Memory B cell (primary cell): ENCODE results near the gene PRR36.

Source experiments
- ATAC-seq: fragments of 150-1000 bp; cut with Tn5 transposase; 2 replicates; pipeline ENCODE4 v1.10.0; 2021; ENCODE audit warnings: low read depth, mild to moderate bottlenecking, moderate library complexity
- DNase-seq, 2 donors: peaks; one replicate each; pipeline ENCODE4 v3.0.0; 2022; ENCODE audit warnings: low spot score in 2 of 2
- H3K27ac Mint-ChIP-seq: one replicate; pipeline ENCODE4 v1.8.0; 2022; ENCODE audit warnings: mild to moderate bottlenecking, moderate library complexity, mixed read lengths
- H3K27me3 Mint-ChIP-seq: one replicate; pipeline ENCODE4 v1.8.0; 2022; ENCODE audit warnings: mixed read lengths
- H3K36me3 Mint-ChIP-seq: one replicate; pipeline ENCODE4 v1.8.0; 2022; ENCODE audit warnings: mild to moderate bottlenecking, mixed read lengths
- H3K4me1 Mint-ChIP-seq: one replicate; pipeline ENCODE4 v1.8.0; 2022; ENCODE audit warnings: mixed read lengths
- H3K4me3 Mint-ChIP-seq: one replicate; pipeline ENCODE4 v1.8.0; 2022; ENCODE audit warnings: mild to moderate bottlenecking, moderate library complexity, mixed read lengths
- H3K9me3 Mint-ChIP-seq: one replicate; pipeline ENCODE4 v1.8.0; 2022; ENCODE audit warnings: mixed read lengths

PRR36 gene

GRCh38 chr19:7877249-7877836 is 3.2 kb upstream of the PRR36 start:
- Mint-ChIP-seq H3K9me3 (no peaks in the 10 kb centered on the region), H3K27ac (no peak overlapping the region), H3K4me3 (no peak overlapping the region), H3K36me3 (no peaks in the 10 kb centered on the region), H3K27me3 (peaks cover 11% of the 10 kb centered on the region), H3K4me1 (peaks cover 4% of the 10 kb centered on the region)
- no peak for ATAC-seq
- no peak for DNase-seq

- Mint-ChIP-seq H3K4me3 (no peak overlapping the region), H3K36me3 (peaks cover 5% of the 10 kb centered on the region), H3K27ac (no peak overlapping the region), H3K9me3 (peaks cover 7% of the 10 kb centered on the region), H3K4me1 (peaks cover 23% of the 10 kb centered on the region), H3K27me3 (peaks cover 26% of the 10 kb centered on the region)
- ATAC-seq = no peak
- DNase-seq = no peak
Observed at GRCh38 chr19:7874897-7875273, 695 bp upstream of the PRR36 start.

- H3K4me1 Mint-ChIP-seq = peaks cover 28% of the 10 kb centered on the region
- ATAC-seq = no peak
- peak overlapping the region; percentile 39 for H3K4me3 Mint-ChIP-seq
- H3K27me3 Mint-ChIP-seq = peaks cover 26% of the 10 kb centered on the region
- H3K36me3 Mint-ChIP-seq = peaks cover 5% of the 10 kb centered on the region
- H3K9me3 Mint-ChIP-seq = peaks cover 7% of the 10 kb centered on the region
- H3K27ac Mint-ChIP-seq = no peak overlapping the region
- DNase-seq = no peak
Observed at GRCh38 chr19:7873304-7874075, 700 bp downstream of the PRR36 start.

- no peak for DNase-seq
- no peak for ATAC-seq
- Mint-ChIP-seq H3K9me3 (peaks cover 7% of the 10 kb centered on the region), H3K4me1 (peaks cover 29% of the 10 kb centered on the region), H3K4me3 (peak overlapping the region; percentile 19), H3K27me3 (peaks cover 27% of the 10 kb centered on the region), H3K36me3 (peaks cover 5% of the 10 kb centered on the region), H3K27ac (no peak overlapping the region)
Observed at GRCh38 chr19:7872306-7873204, 1.6 kb downstream of the PRR36 start.

GRCh38 chr19:7871437-7872305 is 2.5 kb downstream of the PRR36 start:
- ATAC-seq (peak; percentile 5), DNase-seq (peak; percentile 72 to 73)
- H3K36me3 Mint-ChIP-seq = peaks cover 5% of the 10 kb centered on the region
- H3K27ac Mint-ChIP-seq = no peak overlapping the region
- peaks cover 7% of the 10 kb centered on the region for H3K9me3 Mint-ChIP-seq
- H3K4me3 Mint-ChIP-seq = peak overlapping the region; percentile 19
- peaks cover 33% of the 10 kb centered on the region for H3K27me3 Mint-ChIP-seq
- H3K4me1 Mint-ChIP-seq = peaks cover 29% of the 10 kb centered on the region

GRCh38 chr19:7870571-7871436 is 3.4 kb downstream of the PRR36 start:
- H3K4me3 Mint-ChIP-seq = peak overlapping the region; percentile 59
- H3K36me3 Mint-ChIP-seq = peaks cover 5% of the 10 kb centered on the region
- peaks cover 29% of the 10 kb centered on the region for H3K4me1 Mint-ChIP-seq
- no peak overlapping the region for H3K27ac Mint-ChIP-seq
- DNase-seq = peak in 1 of 2 donors; percentile 44
- peaks cover 31% of the 10 kb centered on the region for H3K27me3 Mint-ChIP-seq
- peaks cover 7% of the 10 kb centered on the region for H3K9me3 Mint-ChIP-seq
- no peak for ATAC-seq

GRCh38 chr19:7869910-7870511 is 4.2 kb downstream of the PRR36 start:
- DNase-seq (no peak), ATAC-seq (no peak)
- Mint-ChIP-seq H3K27me3 (peaks cover 35% of the 10 kb centered on the region), H3K36me3 (peaks cover 5% of the 10 kb centered on the region), H3K27ac (no peak overlapping the region), H3K4me1 (peaks cover 34% of the 10 kb centered on the region), H3K4me3 (peak overlapping the region; percentile 59), H3K9me3 (peaks cover 7% of the 10 kb centered on the region)

GRCh38 chr19:7869453-7869909 is 4.7 kb downstream of the PRR36 start:
- peaks cover 7% of the 10 kb centered on the region for H3K9me3 Mint-ChIP-seq
- H3K27me3 Mint-ChIP-seq = peaks cover 38% of the 10 kb centered on the region
- DNase-seq (peak; percentile 88 to 98), ATAC-seq (peak; percentile 62)
- H3K4me1 Mint-ChIP-seq = peaks cover 37% of the 10 kb centered on the region
- peak overlapping the region; percentile 79 for H3K27ac Mint-ChIP-seq
- H3K36me3 Mint-ChIP-seq = peaks cover 5% of the 10 kb centered on the region
- peak overlapping the region; percentile 84 for H3K4me3 Mint-ChIP-seq

- H3K27me3 Mint-ChIP-seq = peaks cover 40% of the 10 kb centered on the region
- H3K36me3 Mint-ChIP-seq = peaks cover 5% of the 10 kb centered on the region
- peaks cover 37% of the 10 kb centered on the region for H3K4me1 Mint-ChIP-seq
- peak; percentile 77 for ATAC-seq
- peaks cover 7% of the 10 kb centered on the region for H3K9me3 Mint-ChIP-seq
- H3K27ac Mint-ChIP-seq = peak overlapping the region; percentile 79
- peak overlapping the region; percentile 87 for H3K4me3 Mint-ChIP-seq
- peak in 1 of 2 donors; percentile 87 for DNase-seq
Observed at GRCh38 chr19:7868671-7869452, 5.3 kb downstream of the PRR36 start.

GRCh38 chr19:7868326-7868670 is 5.9 kb downstream of the PRR36 start:
- peaks cover 37% of the 10 kb centered on the region for H3K4me1 Mint-ChIP-seq
- ATAC-seq = no peak
- no peak for DNase-seq
- peaks cover 40% of the 10 kb centered on the region for H3K27me3 Mint-ChIP-seq
- H3K36me3 Mint-ChIP-seq = peaks cover 5% of the 10 kb centered on the region
- H3K4me3 Mint-ChIP-seq = peak overlapping the region; percentile 87
- H3K27ac Mint-ChIP-seq = no peak overlapping the region
- peaks cover 7% of the 10 kb centered on the region for H3K9me3 Mint-ChIP-seq

- Mint-ChIP-seq H3K27me3 (peaks cover 37% of the 10 kb centered on the region), H3K4me3 (no peak overlapping the region), H3K27ac (no peak overlapping the region), H3K36me3 (peaks cover 5% of the 10 kb centered on the region), H3K9me3 (peaks cover 7% of the 10 kb centered on the region), H3K4me1 (peaks cover 33% of the 10 kb centered on the region)
- DNase-seq = no peak
- ATAC-seq = no peak
Observed at GRCh38 chr19:7867092-7867844, 6.9 kb downstream of the PRR36 start.
